PC-3 (cell line): Measurements from ENCODE around the gene MPC1.
"Not testable (repeated sequence)": the region's sequence is repeated elsewhere in the genome, so short reads cannot be mapped to it uniquely, and the experiment has no call there.

Source experiments
- CTCF ChIP-seq: fragments of 300-600 bp; sonication (generic); conservative IDR thresholded peaks from 2 replicates; pipeline ENCODE4 v1.5.1; 2017; ENCODE audit warnings: antibody characterized with exemption, low read depth, mild to moderate bottlenecking, low read length
- EZH2 ChIP-seq: fragments of 300-600 bp; sonication (generic); IDR thresholded peaks from one replicate; pipeline ENCODE4 v1.6.1; 2017; ENCODE audit warnings: antibody characterized with exemption, mild to moderate bottlenecking, low read length; ENCODE audit not compliant: unreplicated experiment

DNA sequence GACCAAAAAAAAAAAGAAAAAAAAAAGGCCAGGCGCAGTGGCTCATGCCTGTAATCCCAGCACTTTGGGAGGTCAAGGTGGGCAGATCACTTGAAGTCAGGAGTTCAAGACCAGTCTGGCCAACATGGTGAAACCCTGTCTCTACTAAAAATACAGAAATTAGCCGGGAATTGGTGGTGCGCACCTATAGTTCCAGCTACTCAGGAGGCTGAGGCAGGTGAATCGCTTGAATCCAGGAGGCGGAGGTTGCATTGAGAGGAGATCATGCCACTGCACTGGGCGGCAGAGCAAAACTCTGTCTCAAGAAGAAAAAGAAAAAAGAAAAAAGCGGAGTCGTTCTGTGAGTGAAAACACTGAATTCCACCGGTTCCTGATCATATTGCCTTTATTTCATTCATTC, 4.4 kb upstream of the MPC1 start:
- not testable (repeated sequence) for TF ChIP-seq EZH2, CTCF
